HL-60 (cell line): ENCODE data around the gene PRR18.

Experiments
- CTCF ChIP-seq: IDR thresholded peaks from one replicate; pipeline ENCODE4 v1.5.1; 2011; ENCODE audit warnings: low read length, control low read depth, inconsistent platforms; ENCODE audit not compliant: insufficient read depth
- GABPA ChIP-seq: IDR thresholded peaks from 2 replicates; pipeline ENCODE4 v1.6.1; 2012; ENCODE audit warnings: low read depth
- POLR2AphosphoS5 ChIP-seq: IDR thresholded peaks from 2 replicates; pipeline ENCODE4 v1.6.1; 2012; ENCODE audit warnings: low read depth
- REST ChIP-seq: IDR thresholded peaks from 2 replicates; pipeline ENCODE4 v1.6.1; 2012; ENCODE audit warnings: low read depth; ENCODE audit not compliant: insufficient replicate concordance
- SPI1 ChIP-seq: IDR thresholded peaks from 2 replicates; pipeline ENCODE4 v1.6.1; 2012; ENCODE audit warnings: low read depth, mild to moderate bottlenecking, borderline replicate concordance

- no peak for TF ChIP-seq POLR2AphosphoS5
- no peak for TF ChIP-seq CTCF
- no peak for TF ChIP-seq GABPA
- TF ChIP-seq SPI1, result no peak
- no peak for TF ChIP-seq REST
Measured at GRCh38 chr6:166289207-166290060, 18.8 kb downstream of the PRR18 start.
